Renal cortical epithelial cell (primary cell): ENCODE measurements around the gene STK38. TPM values are rescaled to one million over a fixed set of nuclear protein-coding genes. Genes with fewer than 3 reads are reported as not detected.
A peak's percentile ranks its signal among the peaks of the same experiment; 100 is the strongest.

Experiments used
- DNase-seq: peaks from one replicate; pipeline ENCODE4 v3.0.0-alpha.2; 2011; ENCODE audit warnings: low read depth
- total RNA-seq: library from RNA; depleted of rRNA; stranded (reverse); fragments of >200 nt; gene quantifications from 2 replicates; pipeline ENCODE4 v1.2.3, GENCODE V29; 2014

STK38 gene
- total RNA-seq, 1 donor from 2014 or later, result 72.3 TPM

DNA sequence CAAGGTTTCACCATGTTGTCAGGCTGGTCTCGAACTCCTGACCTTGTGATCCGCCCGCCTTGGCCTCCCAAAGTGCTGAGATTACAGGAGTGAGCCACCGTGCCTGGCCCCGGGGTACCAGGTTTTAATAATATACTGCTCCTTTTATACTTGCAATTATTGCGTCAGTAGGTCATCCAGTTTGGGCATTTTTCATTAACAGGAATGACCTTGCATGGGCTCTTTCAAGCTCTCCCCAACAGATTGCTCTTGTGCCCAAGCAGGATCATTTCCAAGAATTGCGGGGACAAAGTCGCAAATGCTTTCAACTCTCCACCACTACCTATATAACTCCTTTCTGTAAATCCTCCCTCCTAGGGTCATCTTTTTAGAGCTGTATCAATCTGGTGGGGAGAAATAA, 23.8 kb downstream of the STK38 start:
- no peak for DNase-seq

DNA sequence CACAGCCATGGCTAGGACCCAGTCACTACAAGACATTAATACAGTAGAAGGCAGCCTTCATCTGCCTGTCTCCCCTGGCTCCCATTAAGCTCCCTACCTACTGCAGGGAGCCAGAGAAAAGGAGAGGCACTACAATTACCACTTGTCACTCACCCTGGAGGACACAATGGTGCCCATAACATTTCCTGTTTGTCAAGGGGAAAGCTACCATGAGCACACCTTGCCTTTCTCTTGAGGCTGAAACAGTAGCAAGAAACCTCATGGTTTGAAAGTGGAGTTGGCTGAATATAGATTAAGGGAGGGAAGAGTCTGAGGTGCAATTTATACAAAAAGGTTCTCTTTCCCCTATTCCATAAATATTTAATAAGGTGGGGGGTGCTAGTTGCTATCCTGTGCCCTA, 27.9 kb downstream of the STK38 start:
- DNase-seq, result no peak

DNA sequence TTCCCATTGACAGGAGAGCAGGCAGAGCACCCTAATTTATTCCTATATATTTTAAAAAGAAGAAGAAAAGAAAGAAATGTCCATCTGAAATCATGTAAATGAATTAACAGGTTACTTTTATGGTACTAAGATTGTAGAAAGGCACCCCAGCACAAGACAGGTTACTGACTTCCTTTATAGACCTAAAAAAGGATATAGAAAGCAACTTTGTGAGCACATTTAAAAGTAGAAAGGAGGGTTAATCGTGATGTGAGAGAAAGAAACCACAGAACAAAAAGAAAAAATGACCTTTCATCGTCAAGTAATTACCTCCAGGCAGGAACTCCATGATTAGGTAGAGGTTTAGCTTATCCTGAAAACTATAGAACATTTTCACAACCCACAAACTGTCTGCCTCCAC, 29.9 kb downstream of the STK38 start:
- no peak for DNase-seq

DNA sequence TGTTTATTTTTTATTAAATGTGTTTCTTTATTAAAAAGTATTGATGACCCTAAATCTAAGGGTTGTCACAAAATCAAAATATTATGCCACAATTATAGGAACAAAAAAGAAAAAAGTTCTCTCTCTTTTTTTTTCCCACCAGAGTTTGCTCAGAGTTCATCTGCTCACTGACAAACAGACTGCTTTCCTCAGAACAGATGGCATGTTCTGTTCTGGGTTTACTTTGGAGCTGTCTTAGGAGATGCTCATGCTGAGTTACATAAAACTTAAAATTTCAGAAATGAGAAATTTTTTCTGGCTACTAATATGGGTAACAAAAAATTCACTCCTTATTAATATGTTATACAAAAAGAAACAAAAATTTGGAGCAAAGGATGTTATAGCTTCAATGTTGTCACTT, 30.3 kb downstream of the STK38 start:
- no peak for DNase-seq

DNA sequence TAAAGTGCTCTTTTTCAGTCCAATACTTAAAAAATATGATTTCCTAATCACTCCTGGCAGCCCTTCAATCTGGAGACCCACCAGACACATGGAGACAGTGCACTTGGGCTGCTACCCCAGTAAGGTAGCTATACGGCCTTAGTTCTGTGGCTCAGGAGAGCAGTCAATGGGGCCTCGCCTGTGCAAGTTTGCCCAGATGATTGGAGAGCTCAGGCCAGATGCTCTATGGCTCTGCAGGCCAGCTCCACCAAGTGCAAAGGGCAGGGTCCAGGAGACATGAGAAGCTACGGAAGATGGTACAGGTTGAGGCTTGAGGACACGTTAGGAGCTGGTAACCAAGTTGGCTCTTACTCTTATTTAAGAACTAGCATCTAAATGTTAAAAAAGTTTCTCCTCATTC, 30.7 kb downstream of the STK38 start:
- DNase-seq, result no peak

DNA sequence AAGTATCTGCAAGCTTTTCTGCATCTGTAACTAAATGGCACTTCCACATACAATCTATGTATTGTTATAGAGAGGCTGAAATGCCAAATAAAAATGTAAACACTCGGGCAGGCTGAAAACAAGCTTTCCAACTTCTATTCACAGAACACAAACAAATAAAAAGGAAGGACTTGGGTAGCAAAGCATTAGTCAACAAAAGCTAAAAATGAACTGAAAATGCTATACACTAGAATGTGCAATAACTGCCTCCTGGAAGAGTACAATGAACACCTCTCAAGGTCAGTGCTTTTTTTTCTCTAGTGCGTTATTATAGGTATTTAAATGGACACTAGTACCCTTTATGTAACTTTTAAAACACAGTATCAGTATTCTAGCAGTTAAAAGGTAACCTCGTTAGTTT, 31.4 kb downstream of the STK38 start:
- DNase-seq, result no peak

DNA sequence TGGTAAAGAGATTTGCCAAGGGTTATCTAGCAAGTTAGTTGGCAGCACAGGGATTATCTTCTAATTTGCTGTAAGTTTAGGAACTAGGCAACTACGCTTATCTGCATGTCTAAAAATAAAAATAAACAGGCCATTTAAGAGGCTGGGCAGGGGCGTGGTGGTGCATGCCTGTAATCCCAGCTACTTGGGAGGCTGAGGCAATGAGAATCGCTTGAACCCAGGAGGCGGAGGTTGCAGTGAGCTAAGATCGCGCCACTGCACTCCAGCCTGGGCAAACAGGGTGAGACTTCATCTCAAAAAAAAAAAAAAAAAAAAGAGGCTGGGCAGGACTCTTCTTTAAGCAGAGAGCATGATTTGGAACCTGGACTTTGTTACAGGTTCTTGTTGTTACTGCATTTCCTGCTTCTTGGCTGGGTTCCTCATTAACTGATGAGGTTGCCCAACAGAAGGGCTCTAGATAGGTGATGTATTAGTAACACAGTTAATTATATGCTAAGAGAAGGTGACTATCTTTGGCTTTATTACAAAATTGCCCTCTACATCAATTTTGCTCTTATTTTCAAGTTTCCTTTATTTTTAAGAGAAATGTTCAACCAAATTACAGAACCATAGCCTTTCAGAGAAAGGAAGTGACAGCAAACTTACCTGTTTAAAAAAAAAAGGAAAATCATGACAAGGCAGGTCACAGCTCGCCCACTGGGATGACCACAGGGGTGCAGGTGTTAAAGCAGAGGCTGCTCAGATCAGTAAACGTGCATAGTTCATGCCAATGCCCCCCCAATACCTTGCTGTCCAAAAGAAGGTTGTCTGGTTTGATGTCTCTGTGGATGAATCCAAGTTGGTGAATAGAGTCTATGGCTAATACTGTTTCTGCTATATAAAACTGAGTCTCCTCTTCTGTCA, 32.5 kb downstream of the STK38 start:
- DNase-seq, result peak; percentile 95

DNA sequence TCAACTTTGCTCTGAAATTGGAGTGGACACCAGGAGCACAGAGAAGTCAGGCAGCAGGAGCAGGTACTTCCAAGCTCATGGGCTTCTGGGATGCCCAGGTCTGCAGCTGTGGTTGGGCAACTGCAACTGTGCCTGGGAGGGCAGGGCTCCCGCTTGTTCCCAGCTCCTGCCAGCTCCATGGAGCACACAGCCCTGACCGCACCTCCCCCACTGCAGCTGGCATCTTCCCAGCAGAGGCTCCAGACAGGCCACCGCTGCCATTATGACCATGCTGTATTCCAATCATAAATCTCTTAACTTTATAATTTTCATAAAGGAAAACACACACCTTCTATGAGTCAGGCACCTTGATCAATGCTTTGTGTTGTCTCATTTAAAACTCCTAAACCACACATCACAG, 36.9 kb downstream of the STK38 start:
- no peak for DNase-seq

DNA sequence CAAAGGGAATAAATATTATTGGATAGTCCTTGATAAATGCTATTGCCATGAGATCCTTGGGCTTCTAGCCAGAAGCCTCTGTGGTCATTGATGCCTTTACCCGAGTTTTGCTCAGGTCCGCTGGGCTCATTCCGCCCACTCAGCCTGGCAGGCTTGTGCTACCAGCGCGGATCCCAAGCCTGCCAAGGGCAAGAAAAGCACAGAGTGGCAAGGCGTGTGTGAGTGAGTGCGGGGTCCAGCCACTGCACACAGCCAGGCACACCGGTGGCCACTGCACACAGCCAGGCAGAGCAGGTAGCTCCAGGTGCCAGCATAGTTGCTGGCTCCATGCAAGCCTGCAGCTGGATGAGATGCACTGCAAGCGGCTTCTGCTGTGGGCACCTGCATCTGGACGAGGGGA, 38.7 kb downstream of the STK38 start:
- DNase-seq, result peak; percentile 65

DNA sequence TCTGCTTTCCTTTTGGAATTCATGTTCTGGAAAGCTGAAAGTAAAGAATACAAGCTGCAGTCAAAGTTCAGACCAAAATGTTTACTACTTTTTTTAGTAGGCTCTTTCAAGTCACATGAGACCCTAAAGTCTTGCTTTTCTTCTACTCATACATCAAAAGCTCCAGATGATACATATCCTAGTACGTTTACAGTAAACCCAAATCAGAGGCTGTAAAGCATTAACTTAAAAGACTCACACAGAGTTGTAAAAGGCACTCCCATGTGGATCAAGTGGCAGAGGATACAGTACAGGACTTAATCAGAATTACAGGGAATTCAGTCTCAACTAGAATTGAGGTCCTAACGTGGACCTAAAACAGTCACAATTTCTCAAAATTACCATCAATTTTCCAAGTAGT, 40.7 kb downstream of the STK38 start:
- no peak for DNase-seq

DNA sequence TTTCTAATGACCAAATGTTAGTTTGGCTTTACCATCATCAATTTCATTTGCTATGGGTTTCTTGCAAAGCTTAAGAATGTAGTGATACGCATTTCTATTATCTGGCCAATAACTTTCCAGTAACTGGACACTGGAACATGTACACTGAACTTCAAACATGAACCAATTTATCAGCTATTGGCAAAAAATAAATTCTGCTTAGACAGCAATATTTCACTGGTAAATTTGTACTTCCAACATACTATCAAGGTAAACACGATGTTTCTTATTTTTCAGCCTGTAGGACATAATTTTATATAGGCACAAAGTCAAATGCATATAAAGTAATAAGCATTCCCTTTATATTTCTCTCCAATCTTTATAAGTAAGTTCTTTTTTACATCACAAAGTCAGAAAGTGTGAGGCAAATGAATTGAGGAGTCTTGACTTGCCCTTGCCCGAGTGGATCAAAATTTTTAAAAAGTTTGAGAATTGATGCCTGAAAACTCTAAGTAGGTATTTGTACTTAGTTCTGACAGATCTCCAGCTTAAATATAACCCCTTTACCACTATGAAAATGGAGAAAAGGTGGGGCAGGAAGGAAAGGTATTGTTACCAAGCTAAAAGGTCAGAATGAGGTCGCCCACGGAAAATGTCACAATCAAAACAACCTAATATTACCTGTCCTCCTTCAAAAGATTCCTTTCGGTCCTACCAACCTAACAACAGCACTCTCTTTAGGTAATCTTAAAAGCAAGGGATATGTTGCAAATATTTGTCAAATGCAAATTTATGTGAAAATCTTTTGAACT, 41.3 kb downstream of the STK38 start:
- no peak for DNase-seq

DNA sequence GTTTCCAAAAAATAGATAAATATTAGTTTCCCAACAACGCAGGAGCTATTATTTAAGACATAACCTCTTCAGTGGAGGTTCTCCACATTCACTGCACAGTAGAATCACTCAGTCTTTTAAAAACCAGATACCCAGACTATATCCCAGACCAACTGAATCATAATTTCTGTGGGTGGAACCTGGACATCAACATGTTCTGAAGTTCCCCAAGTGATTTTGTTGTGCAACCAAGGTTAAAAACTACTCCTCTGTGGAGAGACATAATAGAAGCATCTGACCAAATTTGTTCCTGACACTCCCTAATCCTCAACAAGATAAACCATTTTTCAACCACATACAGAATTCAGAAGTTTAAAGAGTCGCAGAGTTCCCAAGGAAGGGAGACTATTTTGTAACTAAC, 42.3 kb downstream of the STK38 start:
- peak; percentile 59 for DNase-seq

DNA sequence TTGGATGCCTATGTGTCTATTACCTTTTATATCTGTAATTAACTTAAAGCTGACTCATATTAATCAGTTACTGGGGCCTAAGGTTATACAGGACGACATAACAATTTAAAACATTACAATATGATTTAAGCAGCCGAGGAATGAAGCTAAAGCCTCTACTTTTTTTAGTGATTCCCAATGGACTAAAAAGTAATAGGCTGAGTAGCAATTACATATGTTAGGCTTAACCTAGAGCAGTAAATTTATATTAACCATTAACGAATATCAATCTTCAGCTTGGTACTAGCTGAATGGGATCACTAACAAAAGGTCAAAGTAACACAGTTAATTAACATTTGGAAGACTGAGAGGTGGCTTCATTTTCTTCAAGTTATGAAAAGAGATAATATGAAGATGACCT, 43.1 kb downstream of the STK38 start:
- peak; percentile 30 for DNase-seq

DNA sequence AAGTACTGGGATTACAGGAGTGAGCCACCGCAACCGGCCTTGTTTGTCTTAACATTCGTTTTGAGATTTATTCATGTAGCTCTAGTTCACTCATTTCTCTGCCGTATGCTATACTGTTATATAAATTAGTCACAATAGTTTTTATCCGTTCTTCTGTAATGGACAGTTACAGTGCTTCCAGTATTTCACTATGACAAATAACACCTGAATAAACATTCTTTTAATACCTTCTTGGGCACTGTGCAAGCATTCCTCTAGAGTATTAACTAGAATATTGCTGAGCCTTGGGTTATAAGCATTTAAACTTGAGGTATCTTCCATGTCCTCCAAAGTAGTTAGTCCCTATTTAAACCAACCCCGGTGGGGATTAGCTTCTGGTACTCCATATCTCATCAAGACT, 45.6 kb downstream of the STK38 start:
- no peak for DNase-seq

DNA sequence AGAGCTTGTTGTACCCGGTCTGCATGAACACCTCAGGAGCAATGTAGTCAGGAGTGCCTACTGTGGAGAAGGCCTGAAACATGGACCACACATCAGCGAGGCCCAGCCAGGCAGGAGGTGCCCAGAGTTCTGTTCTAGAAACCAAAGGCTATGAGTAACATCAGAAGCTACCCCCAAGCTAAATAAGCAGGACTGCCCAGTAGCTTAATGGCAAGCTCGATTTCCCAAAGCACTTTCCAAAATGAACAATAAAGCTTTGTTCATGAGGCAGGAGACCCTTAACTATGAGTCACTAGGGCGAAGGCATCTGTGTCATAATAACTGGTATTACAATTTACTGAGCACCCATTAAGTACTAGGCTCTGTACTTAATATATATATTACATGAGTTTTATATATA, 47.4 kb downstream of the STK38 start:
- no peak for DNase-seq

DNA sequence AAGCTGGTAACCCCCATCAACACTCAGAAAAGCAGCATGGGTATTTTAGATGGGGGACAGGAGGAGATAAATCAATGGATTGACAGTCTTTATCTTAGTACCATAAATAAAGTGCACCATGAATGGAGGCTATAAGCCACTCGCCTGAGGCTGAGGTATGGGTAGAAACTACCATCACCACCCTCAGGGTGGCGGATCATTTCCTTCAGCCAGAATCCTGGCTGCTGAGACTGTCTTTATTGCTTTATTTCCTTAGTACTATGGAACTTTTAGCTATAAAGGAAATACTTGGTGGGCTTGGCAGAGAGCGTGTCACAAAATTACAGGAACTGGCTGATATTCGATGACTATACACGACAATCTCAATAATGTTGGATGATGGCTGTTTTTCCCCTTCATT, 52.2 kb downstream of the STK38 start:
- DNase-seq, result no peak

DNA sequence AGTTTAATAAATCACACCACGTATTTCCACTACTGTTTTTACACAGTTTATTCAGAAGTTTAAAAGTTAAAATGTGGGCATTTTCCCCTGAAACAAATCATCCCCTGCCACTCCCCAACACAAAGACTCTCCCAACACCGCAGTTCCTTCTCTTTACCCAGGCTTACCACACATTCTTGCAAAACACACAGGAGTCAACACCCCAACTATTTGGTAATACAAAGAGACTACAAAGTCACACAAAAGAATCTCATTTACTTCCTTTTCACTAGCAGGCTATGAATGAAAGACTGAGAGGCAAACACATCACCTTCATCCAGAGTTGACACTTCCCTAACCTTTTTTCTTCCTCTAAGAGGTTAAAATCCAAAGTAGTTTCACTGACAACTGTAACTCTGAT, 53.4 kb downstream of the STK38 start:
- peak; percentile 26 for DNase-seq

DNA sequence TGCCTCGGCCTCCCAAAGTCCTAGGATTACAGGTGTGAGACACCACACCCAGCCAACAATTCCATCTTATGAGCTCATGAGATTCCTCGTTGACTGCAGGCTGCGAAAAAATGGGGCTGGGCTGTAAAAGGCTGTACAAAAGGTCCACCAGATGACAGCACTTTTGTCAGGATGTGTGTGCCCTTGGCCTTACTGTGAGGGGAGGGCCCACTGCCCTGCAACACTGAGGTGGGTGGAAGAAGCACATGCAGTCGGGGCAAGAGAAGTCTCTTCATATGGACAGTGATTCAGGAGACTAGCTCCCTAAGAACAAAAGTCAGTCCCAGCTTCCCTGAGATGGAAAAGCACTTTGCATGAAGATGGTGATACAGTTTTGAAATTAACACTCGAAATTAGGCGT, 54.0 kb downstream of the STK38 start:
- DNase-seq, result no peak

DNA sequence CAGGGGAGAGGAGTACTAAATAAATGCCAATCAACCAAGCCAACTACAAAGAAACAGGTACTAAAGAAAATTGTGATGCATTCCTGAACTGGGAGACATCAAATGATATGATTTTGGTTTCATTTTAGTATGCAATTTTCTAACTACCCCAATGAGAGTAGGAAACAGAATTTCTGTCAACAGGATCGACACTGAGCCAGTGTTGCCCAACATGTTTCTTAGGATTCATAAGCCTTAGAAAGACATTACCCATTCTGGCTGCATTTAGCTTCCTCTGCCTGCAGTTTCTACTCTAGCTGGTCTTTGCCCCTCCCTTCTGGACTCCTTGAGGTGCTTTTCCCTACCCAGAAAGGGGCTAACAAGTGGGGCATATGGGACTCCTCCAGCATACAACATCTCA, 54.7 kb downstream of the STK38 start:
- no peak for DNase-seq

DNA sequence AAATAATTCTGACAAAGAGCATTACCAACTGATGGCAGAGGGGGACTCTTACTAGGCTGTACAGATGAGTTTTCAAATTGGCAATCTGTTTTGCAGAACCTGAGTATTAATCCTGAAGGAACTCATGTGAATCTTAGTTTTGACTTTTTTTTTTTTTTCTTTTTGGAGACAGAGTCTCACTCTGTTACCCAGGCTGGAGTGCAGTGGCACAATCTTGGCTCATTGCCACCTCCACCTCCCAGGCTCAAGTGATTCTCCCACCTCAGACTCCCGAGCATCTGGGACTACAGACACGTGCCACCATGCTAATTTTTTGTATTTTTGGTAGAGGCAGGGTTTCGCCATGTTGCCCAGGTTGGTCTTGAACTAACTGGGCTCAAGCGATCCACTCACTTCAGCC, 55.2 kb downstream of the STK38 start:
- DNase-seq, result no peak

DNA sequence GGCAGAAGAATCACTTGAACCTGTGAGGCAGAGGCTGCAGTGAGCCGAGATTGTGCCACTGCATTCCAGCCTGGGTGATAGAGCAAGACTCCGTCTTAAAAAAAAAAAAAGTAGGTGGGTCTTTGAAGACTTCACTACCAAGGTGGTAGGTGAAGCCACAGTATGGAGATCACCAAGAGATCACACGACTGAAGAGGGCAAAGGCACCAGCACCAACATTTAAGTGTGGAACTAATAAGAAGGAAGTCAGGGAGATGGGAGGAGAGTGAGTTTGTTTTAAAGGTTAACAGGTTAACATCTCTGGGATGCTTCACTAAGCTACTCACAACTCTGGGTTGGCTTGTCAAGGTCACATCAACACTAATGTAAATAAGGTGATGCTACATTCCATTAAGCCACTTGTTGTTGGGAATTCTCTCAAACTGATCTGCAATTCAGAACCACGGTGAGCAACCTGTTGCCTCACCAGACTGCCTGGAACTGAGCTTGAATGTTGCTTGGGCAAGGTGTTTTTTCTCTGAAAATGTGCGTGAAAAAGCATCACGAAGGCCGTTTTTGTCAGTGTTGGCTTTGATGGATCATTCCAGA, 55.8 kb downstream of the STK38 start:
- peak; percentile 56 for DNase-seq

DNA sequence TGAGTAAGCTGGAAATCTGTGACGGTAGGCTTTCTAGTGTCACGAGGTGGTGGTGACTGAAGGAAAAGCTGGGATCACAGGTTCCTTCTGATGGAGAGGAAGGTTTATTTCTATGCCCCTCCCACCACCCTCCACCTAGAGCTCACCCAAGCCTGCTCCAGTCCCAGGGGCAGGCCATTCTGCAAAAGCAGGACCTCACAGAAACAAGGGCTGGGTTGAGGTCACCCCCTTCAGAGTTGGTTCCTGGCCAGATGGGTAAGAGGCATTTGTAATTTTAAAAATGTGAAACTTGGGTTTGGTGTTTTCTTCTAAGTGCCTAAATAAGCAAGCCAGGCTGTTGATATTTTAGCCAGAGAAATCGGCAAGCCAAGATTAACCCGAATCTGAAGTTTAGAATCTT, 57.9 kb downstream of the STK38 start:
- DNase-seq, result no peak

DNA sequence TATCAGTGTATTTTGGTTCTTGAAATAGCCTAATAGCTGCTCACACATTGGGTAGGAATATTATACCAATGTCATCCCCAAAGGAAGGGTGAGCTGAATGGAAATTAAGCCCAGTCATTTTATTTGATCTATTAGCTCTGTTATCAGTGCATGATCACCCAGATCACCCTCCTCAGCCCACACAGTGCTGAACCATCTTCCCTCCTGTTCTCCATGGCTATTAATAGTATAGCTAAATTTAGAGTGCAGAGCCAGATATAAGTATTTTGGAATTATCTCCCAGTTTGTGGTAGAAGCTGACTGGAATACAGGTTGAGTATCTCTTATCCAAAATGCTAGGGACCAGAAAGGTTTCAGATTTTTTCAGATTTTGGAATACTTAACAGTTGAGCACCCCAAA, 59.1 kb downstream of the STK38 start:
- no peak for DNase-seq
